Naive B cell (primary cell): Measurements from ENCODE around the gene CCDC187. TPM values are rescaled to one million over a fixed set of nuclear protein-coding genes. Genes with fewer than 3 reads are reported as not detected.

Source experiments
- ATAC-seq, 2 donors: fragments of 150-1000 bp; cut with Tn5 transposase; 2 replicates each; pipeline ENCODE4 v1.10.0; 2021; ENCODE audit warnings: low read depth in 2 of 2, mild to moderate bottlenecking in 2 of 2, moderate library complexity in 2 of 2
- DNase-seq: peaks from one replicate; pipeline ENCODE4 v3.0.0; 2022
- H3K27ac Mint-ChIP-seq, 6 donors: one replicate each; pipeline ENCODE4 v1.8.0; 2020 to 2022; ENCODE audit warnings: mild to moderate bottlenecking in 6 of 6, mixed read lengths in 6 of 6, moderate library complexity in 5 of 6, inconsistent platforms in 2 of 6
- H3K27me3 Mint-ChIP-seq, 3 donors: one replicate each; pipeline ENCODE4 v1.8.0; 2021 to 2022; ENCODE audit warnings: mixed read lengths in 3 of 3, mild to moderate bottlenecking in 1 of 3
- H3K36me3 Mint-ChIP-seq, 2 donors: one replicate each; pipeline ENCODE4 v1.8.0; 2020 to 2022; ENCODE audit warnings: mixed read lengths in 2 of 2, inconsistent platforms in 1 of 2, mild to moderate bottlenecking in 1 of 2
- H3K4me1 Mint-ChIP-seq, 3 donors: one replicate each; pipeline ENCODE4 v1.8.0; 2020 to 2022; ENCODE audit warnings: mixed read lengths in 3 of 3, inconsistent platforms in 1 of 3, mild to moderate bottlenecking in 1 of 3, moderate library complexity in 1 of 3
- H3K4me3 Mint-ChIP-seq, 8 donors: one replicate each; pipeline ENCODE4 v1.8.0; 2020 to 2022; ENCODE audit warnings: mild to moderate bottlenecking in 8 of 8, mixed read lengths in 8 of 8, moderate library complexity in 8 of 8, inconsistent platforms in 2 of 8
- H3K9me3 Mint-ChIP-seq, 7 donors: one replicate each; pipeline ENCODE4 v1.8.0; 2020 to 2022; ENCODE audit warnings: mixed read lengths in 7 of 7, mild to moderate bottlenecking in 5 of 7, inconsistent platforms in 2 of 7, moderate library complexity in 1 of 7
- polyA plus RNA-seq, 6 donors: library from polyadenylated mRNA; unstranded; fragments of 300-500 nt; fragmentation: Illumina TruSeq; gene quantifications; one replicate each; pipeline ENCODE4 v1.2.3, GENCODE V29; 2021; ENCODE audit warnings: low read depth in 6 of 6

The CCDC187 gene
- polyA plus RNA-seq, 6 donors from 2014 or later, result 0.38 to 4.3 (median 1.5) TPM

DNA sequence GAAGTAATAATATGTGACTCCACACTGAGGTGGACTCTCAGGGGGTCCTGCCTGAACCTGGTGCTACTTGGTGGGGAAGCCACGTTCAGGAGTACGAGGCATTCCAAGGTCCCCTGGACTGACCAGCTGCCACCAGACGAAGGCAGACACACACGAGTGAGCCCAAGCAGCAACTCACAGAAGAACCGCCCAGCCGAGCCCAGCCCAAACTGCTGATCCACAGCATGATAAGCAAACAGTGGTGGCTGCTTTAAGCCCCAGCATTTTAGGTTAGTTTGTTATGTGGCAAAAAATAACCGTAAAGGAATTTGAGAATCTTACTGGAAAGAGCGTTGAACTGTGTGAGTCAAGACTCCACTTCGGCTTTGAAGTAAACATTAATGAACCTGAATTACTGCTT is 90.2 kb downstream of the CCDC187 start:
- Mint-ChIP-seq H3K27ac (no peak overlapping the region), H3K36me3 (peaks cover 14% of the 10 kb centered on the region in 2 donors), H3K4me3 (peak overlapping the region in 1 of 8 donors; percentile 57), H3K4me1 (peaks cover 0 to 6% (median 4%) of the 10 kb centered on the region in 3 donors), H3K9me3 (no peaks in the 10 kb centered on the region), H3K27me3 (no peaks in the 10 kb centered on the region)
- ATAC-seq (no peak), DNase-seq (no peak)

DNA sequence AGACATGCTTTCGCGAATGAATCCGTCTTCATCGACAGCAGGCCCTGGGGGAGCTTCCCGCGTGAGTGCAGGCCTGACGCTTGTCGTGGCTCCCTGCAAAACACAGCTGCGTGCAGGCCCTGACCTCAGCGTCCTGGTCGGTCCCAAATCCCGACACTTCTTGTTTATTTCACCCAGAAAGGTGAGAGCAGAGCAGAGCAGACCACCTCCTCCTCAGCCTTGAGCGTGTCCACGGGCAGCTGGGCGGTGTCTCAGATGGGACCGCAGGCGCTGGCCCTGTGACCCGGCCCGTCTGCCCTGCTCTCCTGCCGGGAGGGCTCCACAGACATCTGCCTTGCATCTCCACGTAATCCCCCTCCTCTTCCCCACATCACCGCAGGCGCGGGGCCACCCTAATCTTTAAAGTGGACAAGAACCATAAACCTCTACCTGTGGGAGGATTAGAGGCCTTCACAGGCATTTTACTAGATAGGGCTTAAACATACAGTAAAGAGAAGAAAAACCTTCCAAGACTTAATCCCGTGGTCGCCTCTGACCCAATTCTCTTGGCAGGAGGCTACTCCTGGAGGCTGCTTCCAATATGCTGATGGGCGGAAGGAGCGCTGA is 91.4 kb downstream of the CCDC187 start:
- H3K36me3 Mint-ChIP-seq, result peaks cover 15% of the 10 kb centered on the region in 2 donors
- ATAC-seq (no peak), DNase-seq (no peak)
- no peaks in the 10 kb centered on the region for H3K9me3 Mint-ChIP-seq
- peaks cover 0 to 6% (median 3%) of the 10 kb centered on the region in 3 donors for H3K4me1 Mint-ChIP-seq
- H3K4me3 Mint-ChIP-seq, result peak overlapping the region in 2 of 8 donors; percentile 30 to 42
- peak overlapping the region in 1 of 6 donors; percentile 49 for H3K27ac Mint-ChIP-seq
- H3K27me3 Mint-ChIP-seq, result no peaks in the 10 kb centered on the region

DNA sequence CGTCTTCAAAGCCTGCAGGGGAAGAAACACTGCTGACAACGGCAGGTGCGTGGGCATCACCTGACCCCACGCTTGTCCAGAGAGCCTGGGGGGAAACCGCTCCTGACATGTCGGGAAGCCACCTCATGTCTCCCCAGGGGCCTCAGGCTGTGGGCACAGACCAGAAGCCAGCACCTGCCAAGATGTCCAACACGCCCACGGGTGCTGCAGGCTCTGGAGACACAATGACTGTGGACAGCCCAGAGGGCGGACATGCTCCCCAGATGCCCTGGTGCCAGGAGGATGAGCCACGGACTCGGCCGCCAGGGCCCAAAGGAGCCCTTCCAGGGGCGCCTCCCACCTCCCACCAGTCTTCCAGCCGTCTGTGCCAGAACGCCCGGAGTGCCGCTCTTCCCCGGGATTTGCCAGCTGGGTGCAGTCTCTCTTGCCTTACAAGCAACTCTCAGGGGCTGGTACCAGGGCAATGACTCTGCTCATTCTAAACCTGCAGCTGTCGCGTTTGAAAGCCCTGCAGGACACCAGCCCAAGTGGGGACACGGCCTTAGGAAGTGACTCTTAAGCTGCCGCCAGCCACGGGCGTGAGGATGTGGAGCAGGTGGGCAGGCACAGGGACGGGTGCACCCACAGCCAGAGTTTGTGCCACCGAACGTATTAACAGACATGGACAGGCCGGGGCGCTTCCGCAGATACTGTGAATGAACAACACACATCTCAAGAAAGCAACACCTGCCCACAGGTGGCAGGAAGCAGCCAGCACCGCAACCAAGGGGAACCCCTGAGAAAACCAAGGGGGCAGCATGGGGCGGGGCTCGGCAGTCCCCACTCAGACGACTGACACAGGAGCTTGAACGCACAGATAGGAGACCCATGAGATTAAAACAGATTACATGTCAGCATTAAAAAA is 92.2 kb downstream of the CCDC187 start:
- ATAC-seq (peak in 1 of 2 donors; percentile 30), DNase-seq (no peak)
- Mint-ChIP-seq H3K27me3 (peaks cover 0 to 6% (median 0%) of the 10 kb centered on the region in 3 donors), H3K27ac (peak overlapping the region in 1 of 6 donors; percentile 49), H3K36me3 (peaks cover 21 to 23% of the 10 kb centered on the region in 2 donors), H3K9me3 (no peaks in the 10 kb centered on the region), H3K4me3 (no peak overlapping the region), H3K4me1 (peaks cover 0 to 10% (median 9%) of the 10 kb centered on the region in 3 donors)

DNA sequence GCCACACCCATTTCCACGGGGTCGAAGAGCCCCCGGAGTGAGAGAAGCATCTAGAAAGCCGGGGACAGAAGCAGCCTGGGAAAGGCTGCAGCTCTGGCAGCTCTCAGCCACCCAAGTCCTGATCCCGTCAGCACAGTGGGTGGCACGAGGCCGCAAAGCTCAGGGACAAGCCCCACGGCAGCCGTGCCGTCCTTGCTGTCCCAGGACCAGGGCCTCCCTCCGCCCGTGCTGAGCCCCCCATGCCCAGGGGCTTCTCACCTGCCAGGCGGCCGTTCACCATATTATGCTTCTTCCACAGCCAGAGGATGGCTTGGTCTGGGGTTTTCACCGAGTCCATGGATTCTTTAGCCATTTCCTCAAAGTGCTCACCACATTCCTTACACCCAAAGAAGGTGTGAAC is 92.9 kb downstream of the CCDC187 start:
- H3K27me3 Mint-ChIP-seq, result peaks cover 0 to 7% (median 3%) of the 10 kb centered on the region in 3 donors
- H3K36me3 Mint-ChIP-seq, result peaks cover 28 to 29% of the 10 kb centered on the region in 2 donors
- H3K9me3 Mint-ChIP-seq, result no peaks in the 10 kb centered on the region

DNA sequence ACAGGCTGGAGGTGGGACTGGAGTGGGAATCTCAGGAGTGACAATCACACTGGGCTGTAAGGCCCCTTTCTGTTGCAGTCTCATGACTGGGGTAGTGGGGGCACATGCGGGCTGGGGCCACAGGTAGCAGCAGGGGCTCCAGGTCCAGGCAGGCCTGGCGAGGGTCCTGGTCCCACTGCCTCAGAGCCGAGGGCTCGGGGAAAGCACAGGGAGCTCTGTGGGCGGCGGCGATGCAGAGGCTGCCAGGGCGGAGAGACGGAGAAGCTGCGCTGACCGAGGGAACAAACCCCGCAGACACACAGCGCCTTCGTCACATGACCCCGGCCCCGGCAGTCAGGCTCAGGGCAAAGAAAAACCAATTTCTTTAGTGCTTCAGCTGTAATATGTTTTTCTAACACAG is 93.6 kb downstream of the CCDC187 start:
- no peaks in the 10 kb centered on the region for H3K9me3 Mint-ChIP-seq
- DNase-seq (no peak), ATAC-seq (no peak)
- H3K36me3 Mint-ChIP-seq, result peaks cover 22 to 32% of the 10 kb centered on the region in 2 donors
- no peak overlapping the region for H3K4me3 Mint-ChIP-seq
- no peak overlapping the region for H3K27ac Mint-ChIP-seq
- peaks cover 0 to 7% (median 5%) of the 10 kb centered on the region in 3 donors for H3K27me3 Mint-ChIP-seq
- H3K4me1 Mint-ChIP-seq, result peaks cover 5 to 17% (median 14%) of the 10 kb centered on the region in 3 donors

More for the DNA sequence above, 92.9 kb downstream of the CCDC187 start:
- Mint-ChIP-seq H3K4me1 (peaks cover 3 to 16% (median 12%) of the 10 kb centered on the region in 3 donors), H3K27ac (no peak overlapping the region), H3K4me3 (no peak overlapping the region)
- DNase-seq, result no peak
- no peak for ATAC-seq

DNA sequence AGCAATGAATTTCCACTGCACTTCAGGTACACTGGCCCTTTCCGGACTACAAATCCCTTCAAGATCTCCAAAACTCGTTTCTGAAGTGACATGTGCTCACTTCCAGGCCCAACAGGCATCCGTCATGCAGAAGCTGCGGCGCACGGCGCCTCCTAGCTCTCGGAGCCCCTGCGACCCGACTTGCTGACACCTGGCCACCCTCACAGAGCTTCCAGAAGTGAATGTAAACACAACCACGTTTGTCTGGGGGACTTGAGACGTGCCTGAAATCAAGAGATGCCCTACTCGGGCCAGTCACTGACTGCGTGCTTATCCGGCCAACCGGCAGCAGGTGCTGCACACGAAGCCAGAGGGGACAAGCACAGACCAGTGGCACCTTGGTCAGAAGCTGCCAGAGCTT is 94.1 kb downstream of the CCDC187 start:
- ATAC-seq (no peak), DNase-seq (no peak)
- Mint-ChIP-seq H3K36me3 (peaks cover 17 to 29% of the 10 kb centered on the region in 2 donors), H3K9me3 (no peaks in the 10 kb centered on the region), H3K4me3 (no peak overlapping the region), H3K4me1 (peaks cover 5 to 17% (median 12%) of the 10 kb centered on the region in 3 donors), H3K27me3 (peaks cover 0 to 7% (median 5%) of the 10 kb centered on the region in 3 donors), H3K27ac (peak overlapping the region in 1 of 6 donors; percentile 57)

DNA sequence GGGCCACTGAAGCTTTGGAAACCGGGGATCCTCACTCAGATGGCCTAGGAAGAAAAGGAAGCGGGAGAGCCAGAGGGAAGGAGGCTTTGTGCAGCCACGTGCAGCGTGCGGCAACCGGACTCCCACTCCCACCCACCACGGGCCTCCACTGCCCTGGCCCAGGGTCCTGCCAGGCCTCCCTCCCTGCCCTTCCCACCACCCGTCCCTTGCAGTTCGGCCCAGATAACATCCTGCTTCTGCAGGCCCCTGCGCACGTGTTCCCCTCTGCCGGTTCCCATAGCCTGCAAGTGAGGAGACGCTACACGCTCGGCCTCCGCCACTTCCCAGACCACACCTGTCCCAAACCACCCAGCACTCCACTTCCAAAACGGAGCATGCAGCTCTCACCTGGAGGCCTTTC is 94.7 kb downstream of the CCDC187 start:
- Mint-ChIP-seq H3K9me3 (no peaks in the 10 kb centered on the region), H3K4me3 (no peak overlapping the region), H3K27ac (peak overlapping the region in 1 of 6 donors; percentile 63), H3K36me3 (peaks cover 16 to 25% of the 10 kb centered on the region in 2 donors), H3K4me1 (peaks cover 6 to 17% (median 11%) of the 10 kb centered on the region in 3 donors), H3K27me3 (peaks cover under 1 to 8% (median 7%) of the 10 kb centered on the region in 3 donors)
- ATAC-seq (no peak), DNase-seq (no peak)

DNA sequence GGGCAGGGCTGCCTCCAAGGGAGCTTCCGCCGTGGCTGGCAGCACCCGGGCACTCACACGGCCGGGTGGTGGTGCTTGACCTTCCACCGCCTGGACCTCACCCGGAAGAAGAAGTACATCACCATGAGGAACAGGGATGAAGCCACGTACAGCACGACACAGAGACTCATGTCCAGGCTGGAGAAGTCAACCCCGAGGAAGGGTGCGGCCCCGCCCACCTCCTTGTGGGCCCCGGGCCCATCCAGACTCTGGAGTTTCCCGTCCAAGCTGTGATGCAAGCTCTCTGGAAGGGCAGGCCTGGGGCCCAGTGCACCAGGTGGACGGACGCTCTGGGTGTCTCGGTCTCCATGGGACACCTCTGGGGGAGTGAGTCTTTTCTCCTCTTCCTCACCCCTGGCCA is 95.2 kb downstream of the CCDC187 start:
- DNase-seq, result no peak
- Mint-ChIP-seq H3K27me3 (peaks cover 6 to 13% (median 7%) of the 10 kb centered on the region in 3 donors), H3K9me3 (no peaks in the 10 kb centered on the region), H3K27ac (peak overlapping the region in 1 of 6 donors; percentile 20), H3K36me3 (peaks cover 16 to 25% of the 10 kb centered on the region in 2 donors), H3K4me1 (peaks cover 11 to 14% (median 11%) of the 10 kb centered on the region in 3 donors), H3K4me3 (peak overlapping the region in 1 of 8 donors; percentile 47)
- no peak for ATAC-seq

DNA sequence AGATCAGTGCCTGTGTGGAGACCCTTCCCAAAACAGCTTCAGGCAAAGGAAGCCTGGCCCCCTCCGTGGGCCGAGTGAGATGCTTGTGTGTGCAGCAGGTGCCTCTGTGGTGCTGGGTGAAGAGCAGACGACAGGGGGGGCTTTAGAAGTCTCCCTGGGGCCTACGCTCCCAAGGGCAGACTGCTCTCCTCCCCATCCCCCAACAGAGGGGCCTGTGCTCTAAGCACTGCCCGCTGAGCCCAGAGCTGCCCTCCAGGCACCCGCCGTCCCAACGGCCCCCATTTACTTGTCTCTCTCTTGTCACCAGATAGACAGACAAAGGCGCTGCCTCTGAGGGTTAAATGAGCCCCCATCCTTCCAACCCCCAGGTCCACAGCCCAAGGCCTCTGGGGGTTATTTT is 96.3 kb downstream of the CCDC187 start:
- Mint-ChIP-seq H3K36me3 (peaks cover 16 to 25% of the 10 kb centered on the region in 2 donors), H3K4me3 (peak overlapping the region in 2 of 8 donors; percentile 3 to 30), H3K27ac (no peak overlapping the region), H3K9me3 (no peaks in the 10 kb centered on the region), H3K4me1 (peaks cover 11 to 16% (median 13%) of the 10 kb centered on the region in 3 donors), H3K27me3 (peaks cover 7 to 20% (median 9%) of the 10 kb centered on the region in 3 donors)
- ATAC-seq, result no peak
- DNase-seq, result no peak

DNA sequence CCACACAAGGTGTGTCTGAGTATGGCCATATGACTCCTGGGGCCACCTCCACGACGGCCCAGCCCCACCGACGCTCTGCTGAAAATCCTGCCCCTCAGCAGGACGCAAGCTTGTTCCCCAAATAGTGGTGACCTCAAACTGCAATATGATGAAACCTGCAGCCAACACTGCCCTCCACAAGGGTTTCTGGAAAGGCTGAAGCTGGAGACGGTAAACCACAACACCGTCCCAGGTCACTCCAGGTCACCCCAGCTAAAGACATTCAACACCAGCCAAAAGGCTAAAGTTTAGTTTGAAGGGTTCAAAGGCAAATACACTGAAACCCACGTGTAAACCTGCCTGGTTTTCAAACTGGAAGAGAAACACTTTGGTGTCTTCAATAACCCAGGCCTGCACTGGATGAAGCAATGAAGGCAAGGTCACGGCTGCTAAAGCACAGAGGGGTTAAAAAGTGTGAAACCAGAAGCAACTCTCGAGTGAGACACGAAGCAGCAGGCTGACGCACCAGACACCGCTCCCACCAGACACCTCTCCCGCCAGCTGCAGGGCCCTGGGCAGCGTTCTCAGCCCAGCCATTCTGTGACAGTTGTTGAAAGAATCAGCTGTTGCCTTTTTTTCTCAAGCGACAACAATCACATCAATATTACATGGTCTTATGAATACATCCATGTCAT is 97.2 kb downstream of the CCDC187 start:
- Mint-ChIP-seq H3K4me1 (peaks cover 13 to 16% (median 13%) of the 10 kb centered on the region in 3 donors), H3K27ac (peak overlapping the region in 3 of 6 donors; percentile 12 to 76 (median 50)), H3K4me3 (peak overlapping the region in 3 of 8 donors; percentile 49 to 62 (median 54)), H3K36me3 (peaks cover 16 to 25% of the 10 kb centered on the region in 2 donors), H3K27me3 (peaks cover 7 to 26% (median 9%) of the 10 kb centered on the region in 3 donors), H3K9me3 (no peaks in the 10 kb centered on the region)
- peak in 1 of 2 donors; percentile 18 for ATAC-seq
- DNase-seq, result no peak

DNA sequence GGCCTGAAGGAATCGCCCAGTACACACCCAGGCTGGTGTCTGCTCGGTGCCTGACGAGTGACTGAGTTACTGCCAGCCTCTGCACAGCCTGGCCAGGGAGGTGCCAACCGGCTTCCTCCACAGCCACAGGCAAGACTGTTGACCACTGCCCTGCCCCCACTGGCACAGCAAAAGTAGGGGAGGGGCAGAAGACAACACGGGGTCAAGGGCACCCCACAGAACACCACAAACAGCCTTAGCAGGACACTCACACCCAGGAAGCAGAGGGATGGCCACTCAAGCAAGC is 98.2 kb downstream of the CCDC187 start:
- no peak for ATAC-seq
- no peak for DNase-seq
- Mint-ChIP-seq H3K4me3 (peak overlapping the region in 1 of 8 donors; percentile 49), H3K27ac (no peak overlapping the region), H3K4me1 (peaks cover 13 to 16% (median 13%) of the 10 kb centered on the region in 3 donors), H3K36me3 (peaks cover 16 to 25% of the 10 kb centered on the region in 2 donors), H3K27me3 (peaks cover 7 to 33% (median 9%) of the 10 kb centered on the region in 3 donors), H3K9me3 (no peaks in the 10 kb centered on the region)

DNA sequence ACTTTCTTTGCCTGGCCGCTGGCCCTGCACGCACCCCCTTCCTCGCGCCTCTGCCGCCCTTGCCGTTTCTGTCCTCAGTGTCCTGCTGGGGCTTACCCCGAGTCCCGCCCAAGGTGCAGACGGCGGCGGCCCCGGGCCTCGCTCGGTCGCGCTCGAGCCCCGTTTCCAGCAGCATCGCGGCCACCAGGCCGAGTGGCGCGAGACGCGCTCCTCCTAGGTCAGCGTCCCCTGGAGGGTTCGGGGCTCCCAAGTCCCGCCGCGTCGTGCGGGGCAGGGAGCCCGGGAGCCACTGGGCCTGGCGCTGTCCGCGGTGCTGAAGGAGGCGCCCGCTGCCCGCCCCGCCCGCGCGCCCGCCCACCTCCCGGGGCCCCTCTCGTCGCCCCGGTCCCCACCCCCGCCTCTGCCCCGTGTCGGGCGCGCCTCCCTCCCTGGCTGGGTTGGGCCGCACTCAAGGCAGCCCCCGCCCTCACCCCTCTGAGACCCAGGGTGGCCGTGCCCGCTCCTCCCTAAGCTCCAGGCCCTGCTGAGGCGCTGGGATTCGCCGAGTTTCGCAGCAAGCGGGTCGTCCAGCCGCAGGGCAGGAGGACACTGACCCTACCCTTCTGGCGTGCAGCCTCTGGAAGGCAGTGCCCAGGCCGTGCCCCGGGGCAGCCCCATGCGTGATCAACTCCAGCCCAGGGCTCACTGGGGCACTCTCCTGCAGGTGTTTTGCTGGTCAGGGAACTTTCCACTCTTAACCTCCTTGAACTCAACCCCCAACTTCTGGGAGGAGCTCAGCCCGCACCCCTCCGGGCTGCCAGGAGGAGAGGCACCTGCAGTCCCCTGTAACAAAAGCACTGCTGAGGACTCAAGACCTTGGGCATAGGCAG is 98.8 kb downstream of the CCDC187 start, which contains the start of gene LHX3:
Gene LHX3 (minus strand): TSS at position 291 of the 869 bp plus-strand sequence. CDS start 116 bp downstream, at position 175.
- ATAC-seq (peak; percentile 29 to 38), DNase-seq (peak; percentile 28)
- peaks cover 16 to 25% of the 10 kb centered on the region in 2 donors for H3K36me3 Mint-ChIP-seq
- H3K9me3 Mint-ChIP-seq, result no peaks in the 10 kb centered on the region
- H3K4me1 Mint-ChIP-seq, result peaks cover 13 to 16% (median 13%) of the 10 kb centered on the region in 3 donors
- H3K4me3 Mint-ChIP-seq, result peak within 1 kb of the TSS in 4 of 8 donors; percentile 29 to 49 (median 41)
- H3K27me3 Mint-ChIP-seq, result peaks cover 7 to 38% (median 9%) of the 10 kb centered on the region in 3 donors
- H3K27ac Mint-ChIP-seq, result peak within 1 kb of the TSS in 1 of 6 donors; percentile 30
